RPMI7951 (cell line): ENCODE measurements around the gene ZNF512. TPM values are rescaled to one million over a fixed set of nuclear protein-coding genes. Genes with fewer than 3 reads are reported as not detected.
"Not testable (repeated sequence)": the region's sequence is repeated elsewhere in the genome, so short reads cannot be mapped to it uniquely, and the experiment has no call there.

Experiments
- DNase-seq: peaks from one replicate; pipeline ENCODE4 v3.0.0-alpha.2; 2012; ENCODE audit warnings: low read depth
- total RNA-seq: library from RNA; depleted of rRNA; stranded (reverse); fragments of >200 nt; shearing (Covaris generic); gene quantifications from 2 replicates; pipeline ENCODE4 v1.2.3, GENCODE V29; 2014; rRNA removed

The ZNF512 gene
- 19.8 and 20.5 TPM in 2 replicates for total RNA-seq

- peak; percentile 94 for DNase-seq
Measured at GRCh38 chr2:27582695-27583389, at the start of gene ZNF512. Gene ZNF512, plus strand, starts transcription at chr2:27583042. Its CDS starts 71 bp downstream, at chr2:27583113.

- no peak for DNase-seq
Measured at GRCh38 chr2:27537287-27537686, 45.6 kb upstream of the ZNF512 start.

GRCh38 chr2:27538839-27539450, 43.9 kb upstream of the ZNF512 start:
- DNase-seq = not testable (repeated sequence)

- not testable (repeated sequence) for DNase-seq
Measured at GRCh38 chr2:27539649-27540048, 43.2 kb upstream of the ZNF512 start.

- DNase-seq = no peak
Measured at GRCh38 chr2:27544143-27544821, 38.6 kb upstream of the ZNF512 start.

GRCh38 chr2:27545348-27546141, 37.3 kb upstream of the ZNF512 start:
- peak; percentile 37 for DNase-seq

- DNase-seq = no peak
Measured at GRCh38 chr2:27549303-27549702, 33.5 kb upstream of the ZNF512 start.

GRCh38 chr2:27551514-27551913, 31.3 kb upstream of the ZNF512 start:
- DNase-seq = no peak

- DNase-seq = no peak
Measured at GRCh38 chr2:27552941-27553340, 29.9 kb upstream of the ZNF512 start.

GRCh38 chr2:27554451-27554850, 28.4 kb upstream of the ZNF512 start:
- DNase-seq = not testable (repeated sequence)

- DNase-seq = no peak
Measured at GRCh38 chr2:27559228-27559627, 23.6 kb upstream of the ZNF512 start.

GRCh38 chr2:27561060-27561459, 21.8 kb upstream of the ZNF512 start:
- no peak for DNase-seq

GRCh38 chr2:27566628-27567027, 16.2 kb upstream of the ZNF512 start:
- peak; percentile 78 for DNase-seq

- DNase-seq = peak; percentile 84
Measured at GRCh38 chr2:27569398-27569797, 13.4 kb upstream of the ZNF512 start.

GRCh38 chr2:27571197-27571596, 11.6 kb upstream of the ZNF512 start:
- no peak for DNase-seq

- no peak for DNase-seq
Measured at GRCh38 chr2:27571681-27572080, 11.2 kb upstream of the ZNF512 start.

GRCh38 chr2:27572439-27572838, 10.4 kb upstream of the ZNF512 start:
- DNase-seq = no peak

- no peak for DNase-seq
Measured at GRCh38 chr2:27572998-27573429, 9.8 kb upstream of the ZNF512 start.

- peak; percentile 84 for DNase-seq
Measured at GRCh38 chr2:27573452-27573851, 9.4 kb upstream of the ZNF512 start.

- DNase-seq = no peak
Measured at GRCh38 chr2:27581417-27582128, 1.3 kb upstream of the ZNF512 start.

GRCh38 chr2:27582129-27582694, 630 bp upstream of the ZNF512 start:
- no peak for DNase-seq
